Hematopoietic multipotent progenitor cell treated with erythropoietin and hydrocortisone succinate and interleukin-3 and kit ligand, for 15 days (in vitro differentiated cells): ENCODE measurements around the gene PRSS12.
"Not testable (repeated sequence)": the region's sequence is repeated elsewhere in the genome, so short reads cannot be mapped to it uniquely, and the experiment has no call there.

Experiments used
- DNase-seq: peaks from one replicate; pipeline ENCODE4 v3.0.0-alpha.2; 2015; ENCODE audit warnings: low spot score

Gene PRSS12

GRCh38 chr4:118276580-118276979 lies 76.2 kb downstream of the PRSS12 start:
- no peak for DNase-seq

- no peak for DNase-seq
These were observed 79.2 kb downstream of the PRSS12 start for GRCh38 chr4:118273642-118274041.

GRCh38 chr4:118271788-118272187 lies 81.0 kb downstream of the PRSS12 start:
- DNase-seq = no peak

- DNase-seq = peak; percentile 50
These were observed 82.3 kb downstream of the PRSS12 start for GRCh38 chr4:118270492-118270891.

- no peak for DNase-seq
These were observed 84.0 kb downstream of the PRSS12 start for GRCh38 chr4:118268780-118269179.

- not testable (repeated sequence) for DNase-seq
These were observed 86.7 kb downstream of the PRSS12 start for GRCh38 chr4:118266145-118266496.

- DNase-seq = no peak
These were observed 87.3 kb downstream of the PRSS12 start for GRCh38 chr4:118265312-118266144.

GRCh38 chr4:118264096-118264495 lies 88.7 kb downstream of the PRSS12 start:
- no peak for DNase-seq

- DNase-seq = no peak
These were observed 92.5 kb downstream of the PRSS12 start for GRCh38 chr4:118260309-118260708.

GRCh38 chr4:118259111-118259510 lies 93.7 kb downstream of the PRSS12 start:
- DNase-seq = no peak

- DNase-seq = no peak
These were observed 98.4 kb downstream of the PRSS12 start for GRCh38 chr4:118254368-118254767.

- no peak for DNase-seq
These were observed 102.9 kb downstream of the PRSS12 start for GRCh38 chr4:118249890-118250289.

GRCh38 chr4:118237531-118237930 lies 115.3 kb downstream of the PRSS12 start:
- DNase-seq = no peak

GRCh38 chr4:118235566-118236120 lies 117.2 kb downstream of the PRSS12 start:
- no peak for DNase-seq
